A549 treated with GW870086 at 1 μM for 4 hours (cell line): Measurements from ENCODE around the gene ABCA8. TPM values are rescaled to one million over a fixed set of nuclear protein-coding genes. Genes with fewer than 3 reads are reported as not detected.

Experiments
- total RNA-seq: library from RNA; stranded (reverse); fragments of 200-300 nt; extraction: Qiagen RNA extraction; gene quantifications from 5 replicates; pipeline ENCODE4 v1.2.3, GENCODE V29; 2022; ENCODE audit warnings: low read depth

Gene ABCA8, protein sequence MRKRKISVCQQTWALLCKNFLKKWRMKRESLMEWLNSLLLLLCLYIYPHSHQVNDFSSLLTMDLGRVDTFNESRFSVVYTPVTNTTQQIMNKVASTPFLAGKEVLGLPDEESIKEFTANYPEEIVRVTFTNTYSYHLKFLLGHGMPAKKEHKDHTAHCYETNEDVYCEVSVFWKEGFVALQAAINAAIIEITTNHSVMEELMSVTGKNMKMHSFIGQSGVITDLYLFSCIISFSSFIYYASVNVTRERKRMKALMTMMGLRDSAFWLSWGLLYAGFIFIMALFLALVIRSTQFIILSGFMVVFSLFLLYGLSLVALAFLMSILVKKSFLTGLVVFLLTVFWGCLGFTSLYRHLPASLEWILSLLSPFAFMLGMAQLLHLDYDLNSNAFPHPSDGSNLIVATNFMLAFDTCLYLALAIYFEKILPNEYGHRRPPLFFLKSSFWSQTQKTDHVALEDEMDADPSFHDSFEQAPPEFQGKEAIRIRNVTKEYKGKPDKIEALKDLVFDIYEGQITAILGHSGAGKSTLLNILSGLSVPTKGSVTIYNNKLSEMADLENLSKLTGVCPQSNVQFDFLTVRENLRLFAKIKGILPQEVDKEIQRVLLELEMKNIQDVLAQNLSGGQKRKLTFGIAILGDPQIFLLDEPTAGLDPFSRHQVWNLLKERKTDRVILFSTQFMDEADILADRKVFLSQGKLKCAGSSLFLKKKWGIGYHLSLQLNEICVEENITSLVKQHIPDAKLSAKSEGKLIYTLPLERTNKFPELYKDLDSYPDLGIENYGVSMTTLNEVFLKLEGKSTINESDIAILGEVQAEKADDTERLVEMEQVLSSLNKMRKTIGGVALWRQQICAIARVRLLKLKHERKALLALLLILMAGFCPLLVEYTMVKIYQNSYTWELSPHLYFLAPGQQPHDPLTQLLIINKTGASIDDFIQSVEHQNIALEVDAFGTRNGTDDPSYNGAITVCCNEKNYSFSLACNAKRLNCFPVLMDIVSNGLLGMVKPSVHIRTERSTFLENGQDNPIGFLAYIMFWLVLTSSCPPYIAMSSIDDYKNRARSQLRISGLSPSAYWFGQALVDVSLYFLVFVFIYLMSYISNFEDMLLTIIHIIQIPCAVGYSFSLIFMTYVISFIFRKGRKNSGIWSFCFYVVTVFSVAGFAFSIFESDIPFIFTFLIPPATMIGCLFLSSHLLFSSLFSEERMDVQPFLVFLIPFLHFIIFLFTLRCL (N-terminal part only)
- total RNA-seq = 0.14 to 0.59 TPM (median 0.38 TPM) in 5 replicates

GRCh38 chr17:68955181-68955841, at the start of gene ABCA8:
Gene ABCA8 (minus strand): TSS chr17:68955392. CDS start chr17:68942034, 13,358 bp downstream.

Other genes starting within 250 kb of the ABCA8 start
- not detected in 5 replicates for gene ABCA9, start 105.5 kb upstream of the ABCA8 start, total RNA-seq
- 0.09 TPM in 1 of 5 replicates, not detected in the others for gene ABCA6, start 186.5 kb upstream of the ABCA8 start, total RNA-seq